HG02981 (cell line): Measurements from ENCODE around the gene EPHA6.
"Not testable (repeated sequence)": the region's sequence is repeated elsewhere in the genome, so short reads cannot be mapped to it uniquely, and the experiment has no call there.

Experiments
- ATAC-seq: cut with Tn5 transposase; IDR thresholded peaks from one replicate; pipeline ENCODE4 v1.9.1; 2021; ENCODE audit warnings: mild to moderate bottlenecking, moderate library complexity; ENCODE audit not compliant: unreplicated experiment

EPHA6 gene

GRCh38 chr3:97264180-97264579 is 449.8 kb downstream of the EPHA6 start:
- ATAC-seq, result no peak

- no peak for ATAC-seq
Measured at GRCh38 chr3:97265237-97266005, 451.0 kb downstream of the EPHA6 start.

- ATAC-seq, result no peak
Measured at GRCh38 chr3:97269202-97269601, 454.8 kb downstream of the EPHA6 start.

GRCh38 chr3:97276879-97277550 is 462.6 kb downstream of the EPHA6 start:
- ATAC-seq, result not testable (repeated sequence)

GRCh38 chr3:97277708-97278107 is 463.3 kb downstream of the EPHA6 start:
- ATAC-seq, result no peak

- no peak for ATAC-seq
Measured at GRCh38 chr3:97278506-97278905, 464.1 kb downstream of the EPHA6 start.

- no peak for ATAC-seq
Measured at GRCh38 chr3:97291901-97292300, 477.5 kb downstream of the EPHA6 start.

GRCh38 chr3:97293596-97294131 is 479.3 kb downstream of the EPHA6 start:
- no peak for ATAC-seq

- no peak for ATAC-seq
Measured at GRCh38 chr3:97297032-97297431, 482.6 kb downstream of the EPHA6 start.

GRCh38 chr3:97301114-97301513 is 486.7 kb downstream of the EPHA6 start:
- no peak for ATAC-seq

- ATAC-seq, result no peak
Measured at GRCh38 chr3:97306226-97306625, 491.8 kb downstream of the EPHA6 start.

GRCh38 chr3:97338375-97338774 is 524.0 kb downstream of the EPHA6 start:
- no peak for ATAC-seq

GRCh38 chr3:97340940-97341339 is 526.5 kb downstream of the EPHA6 start:
- ATAC-seq, result no peak

- no peak for ATAC-seq
Measured at GRCh38 chr3:97347780-97348179, 533.4 kb downstream of the EPHA6 start.

- no peak for ATAC-seq
Measured at GRCh38 chr3:97350971-97351370, 536.6 kb downstream of the EPHA6 start.

GRCh38 chr3:97353176-97353575 is 538.8 kb downstream of the EPHA6 start:
- no peak for ATAC-seq

GRCh38 chr3:97359977-97360376 is 545.6 kb downstream of the EPHA6 start:
- no peak for ATAC-seq

- ATAC-seq, result no peak
Measured at GRCh38 chr3:97360804-97361203, 546.4 kb downstream of the EPHA6 start.

GRCh38 chr3:97384583-97384982 is 570.2 kb downstream of the EPHA6 start:
- no peak for ATAC-seq

GRCh38 chr3:97388774-97389173 is 574.4 kb downstream of the EPHA6 start:
- no peak for ATAC-seq

- no peak for ATAC-seq
Measured at GRCh38 chr3:97389936-97390335, 575.5 kb downstream of the EPHA6 start.

GRCh38 chr3:97391167-97391566 is 576.8 kb downstream of the EPHA6 start:
- ATAC-seq, result no peak
